ENCODE data around the gene KDM2B. TPM values are rescaled to one million over a fixed set of nuclear protein-coding genes. Genes with fewer than 3 reads are reported as not detected.
A peak's percentile ranks its signal among the peaks of the same experiment; 100 is the strongest.

The KDM2B gene
- total RNA-seq, result 36.8 TPM
- long read RNA-seq, partial matches to known transcripts, result 17 of 51 reads
- long read RNA-seq, other reads (novel, unspliced or antisense), result 33 of 51 reads

GRCh38 chr12:121580959-121581685 is at the start of gene KDM2B:
KDM2B (minus strand) TSS chr12:121581023; CDS start chr12:121580911, 112 bp downstream.
- Histone ChIP-seq H3K4me1 (peaks cover 46% of the 10 kb centered on the region), H3K36me3 (no peaks in the 10 kb centered on the region), H3K27ac (peak within 1 kb of the TSS; percentile 84), H3K4me3 (peak within 1 kb of the TSS; percentile 75), H3K9me3 (no peaks in the 10 kb centered on the region), H3K27me3 (ENCODE audit: low read depth) (no peaks in the 10 kb centered on the region)
- no peak for TF ChIP-seq CTCF (IDR thresholded peaks at IDR 0.05)
- DNase-seq, result no peak
- peak; percentile 34 to 39 for ATAC-seq
- intact Hi-C loops (cut with DNase I), result no loop called here

- DNase-seq, result no peak
- Histone ChIP-seq H3K4me1 (peaks cover 74% of the 10 kb centered on the region), H3K36me3 (no peaks in the 10 kb centered on the region), H3K27ac (peak overlapping the region; percentile 91), H3K27me3 (ENCODE audit: low read depth) (no peaks in the 10 kb centered on the region), H3K9me3 (no peaks in the 10 kb centered on the region), H3K4me3 (peak overlapping the region; percentile 80)
- intact Hi-C loops (cut with DNase I), result no loop called here
- no peak for ATAC-seq
- TF ChIP-seq CTCF (IDR thresholded peaks at IDR 0.05), result no peak
Measured at GRCh38 chr12:121628536-121628935, 47.7 kb upstream of the KDM2B start.

GRCh38 chr12:121628037-121628436 is 47.2 kb upstream of the KDM2B start:
- DNase-seq (no peak), ATAC-seq (no peak)
- no peaks in the 10 kb centered on the region for H3K27me3 ChIP-seq (ENCODE audit: low read depth)
- TF ChIP-seq CTCF (IDR thresholded peaks at IDR 0.05), result no peak
- H3K27ac ChIP-seq, result peak overlapping the region; percentile 91
- no peaks in the 10 kb centered on the region for H3K9me3 ChIP-seq
- H3K36me3 ChIP-seq, result no peaks in the 10 kb centered on the region
- H3K4me3 ChIP-seq, result peak overlapping the region; percentile 80
- intact Hi-C loops (cut with DNase I), result no loop called here
- H3K4me1 ChIP-seq, result peaks cover 70% of the 10 kb centered on the region

GRCh38 chr12:121626853-121627640 is 46.2 kb upstream of the KDM2B start:
- Histone ChIP-seq H3K9me3 (no peaks in the 10 kb centered on the region), H3K4me1 (peaks cover 60% of the 10 kb centered on the region), H3K27me3 (ENCODE audit: low read depth) (no peaks in the 10 kb centered on the region), H3K27ac (peak overlapping the region; percentile 91), H3K4me3 (peak overlapping the region; percentile 80), H3K36me3 (no peaks in the 10 kb centered on the region)
- DNase-seq (peak; percentile 76), ATAC-seq (peak; percentile 70)
- TF ChIP-seq CTCF (IDR thresholded peaks at IDR 0.05), result peak; percentile 7
- intact Hi-C loops (cut with DNase I), result no loop called here

- Histone ChIP-seq H3K9me3 (no peaks in the 10 kb centered on the region), H3K36me3 (no peaks in the 10 kb centered on the region), H3K27ac (peak within 1 kb of the TSS; percentile 91), H3K4me3 (peak within 1 kb of the TSS; percentile 80), H3K27me3 (ENCODE audit: low read depth) (no peaks in the 10 kb centered on the region), H3K4me1 (peaks cover 52% of the 10 kb centered on the region)
- intact Hi-C loops (cut with DNase I), result no loop called here
- no peak for TF ChIP-seq CTCF (IDR thresholded peaks at IDR 0.05)
- ATAC-seq (peak; percentile 94 to 95), DNase-seq (peak; percentile 98)
Measured at GRCh38 chr12:121626087-121626852, 45.4 kb upstream of the KDM2B start, which contains the start of gene ORAI1. ORAI1 (plus strand) TSS chr12:121626530.

Measured in lower lobe of right lung (tissue), 2 donors.